AG04449 (cell line): ENCODE results near the gene AEBP1.
A peak's percentile ranks its signal among the peaks of the same experiment; 100 is the strongest.

Experiments used
- CTCF ChIA-PET: fragments of 350-600 bp; formaldehyde crosslinking; extraction: SDS; loops from one replicate; lab custom pipeline; 2021; ENCODE audit warnings: antibody characterized with exemption; lab: Yijun Ruan, JAX
- POLR2A ChIA-PET: fragments of 400-600, 350-600 bp; formaldehyde crosslinking; extraction: SDS; loops from one replicate; lab custom pipeline; 2020; ENCODE audit warnings: antibody characterized with exemption, inconsistent platforms; lab: Yijun Ruan, JAX
- DNase-seq: peaks from one replicate; pipeline ENCODE4 v3.0.0-alpha.2; 2010; ENCODE audit warnings: low read depth, low spot score
- H3K4me3 ChIP-seq: 2 replicates; pipeline ENCODE4 v1.5.1; 2011; ENCODE audit warnings: low read depth, mild to moderate bottlenecking, control low read depth, low read length
- CTCF ChIP-seq: IDR thresholded peaks from one replicate; pipeline ENCODE4 v1.5.1; 2011; ENCODE audit warnings: mild to moderate bottlenecking, moderate library complexity, low read length, control low read depth, inconsistent platforms; ENCODE audit not compliant: insufficient read depth; ENCODE audit errors: missing control alignments

The AEBP1 gene

GRCh38 chr7:44105832-44106231 is 1.7 kb downstream of the AEBP1 start:
- CTCF ChIA-PET, result interaction anchor here (0.9 to 1.8 kb wide), 4 partner anchors 11 to 90 kb away, joined by 3 to 9 read pairs (median 3); no protein-coding TSS in a partner anchor
- POLR2A ChIA-PET, result interaction anchor here (0.7 to 2.6 kb wide), 4 partner anchors 9 to 33 kb away, joined by 3 to 12 read pairs (median 6); no protein-coding TSS in a partner anchor
- DNase-seq, result no peak
- no peak for TF ChIP-seq CTCF
- H3K4me3 ChIP-seq, result peak overlapping the region; percentile 75

GRCh38 chr7:44106311-44107065 is 2.3 kb downstream of the AEBP1 start:
- TF ChIP-seq CTCF, result no peak
- POLR2A ChIA-PET, result interaction anchor here (2.0 to 2.6 kb wide), 2 partner anchors 16 to 18 kb away, joined by 8 to 12 read pairs; no protein-coding TSS in a partner anchor
- no peak for DNase-seq
- CTCF ChIA-PET, result interaction anchor here (1.0 to 1.8 kb wide), 3 partner anchors 16 to 90 kb away, joined by 3 to 9 read pairs (median 3); partner anchors contain the start of gene POLD2
- H3K4me3 ChIP-seq, result peak overlapping the region; percentile 75

GRCh38 chr7:44107116-44107960 is 3.2 kb downstream of the AEBP1 start:
- H3K4me3 ChIP-seq, result no peak overlapping the region
- TF ChIP-seq CTCF, result no peak
- ChIA-PET CTCF (interaction anchor here (0.9 to 1.6 kb wide), 3 partner anchors 10 to 16 kb away, joined by 3 to 5 read pairs (median 4); partner anchors contain the start of gene POLD2), POLR2A (no interaction called here)
- DNase-seq, result no peak

GRCh38 chr7:44107961-44108767 is 4.0 kb downstream of the AEBP1 start:
- POLR2A ChIA-PET, result interaction anchor here (0.7 kb wide), 1 partner anchor 9 kb away, joined by 4 read pairs; no protein-coding TSS in a partner anchor
- CTCF ChIA-PET, result interaction anchor here (0.9 to 1.6 kb wide), 2 partner anchors 9 to 12 kb away, joined by 4 to 5 read pairs; no protein-coding TSS in a partner anchor
- TF ChIP-seq CTCF, result no peak
- H3K4me3 ChIP-seq, result no peak overlapping the region
- DNase-seq, result no peak

- TF ChIP-seq CTCF, result no peak
- no peak for DNase-seq
- POLR2A ChIA-PET, result interaction anchor here (0.7 to 1.2 kb wide), 2 partner anchors 8 to 10 kb away, joined by 3 to 4 read pairs; no protein-coding TSS in a partner anchor
- H3K4me3 ChIP-seq, result no peak overlapping the region
- CTCF ChIA-PET, result interaction anchor here (1.0 to 2.5 kb wide), 2 partner anchors 9 to 28 kb away, joined by 3 to 8 read pairs; no protein-coding TSS in a partner anchor
Measured at GRCh38 chr7:44108768-44109750, 4.9 kb downstream of the AEBP1 start.
